OCI-LY1 (cell line): ENCODE measurements around the gene PLEKHA6.

Experiments used
- H2AFZ ChIP-seq: fragments of 200-600 bp; sonication (generic), shearing (Covaris generic); 2 replicates; pipeline ENCODE4 v1.6.0; 2014; ENCODE audit warnings: antibody characterized with exemption, mild to moderate bottlenecking, low read length
- H3F3A ChIP-seq: fragments of 200-600 bp; sonication (generic), shearing (Covaris generic); 2 replicates; pipeline ENCODE4 v1.6.0; 2014; ENCODE audit warnings: mild to moderate bottlenecking, antibody characterized with exemption, low read length, moderate library complexity; ENCODE audit not compliant: insufficient read depth
- H3K27ac ChIP-seq: fragments of 200-600 bp; sonication (generic); 2 replicates; pipeline ENCODE4 v1.5.1; 2014; ENCODE audit warnings: low read length, mixed run types, mild to moderate bottlenecking, low read depth; ENCODE audit not compliant: poor library complexity, severe bottlenecking
- H3K27me3 ChIP-seq: fragments of 200-600 bp; sonication (generic); 2 replicates; pipeline ENCODE4 v1.6.0; 2014; ENCODE audit warnings: antibody characterized with exemption, mild to moderate bottlenecking, low read length, moderate library complexity; ENCODE audit not compliant: insufficient read depth
- H3K36me3 ChIP-seq: fragments of 200-600 bp; sonication (generic); 2 replicates; pipeline ENCODE4 v1.6.1; 2014; ENCODE audit warnings: mild to moderate bottlenecking, antibody characterized with exemption, low read length, moderate library complexity, mixed read lengths; ENCODE audit not compliant: insufficient read depth
- H3K4me1 ChIP-seq: fragments of 200-600 bp; sonication (generic); 2 replicates; pipeline ENCODE4 v1.5.1; 2014; ENCODE audit warnings: mild to moderate bottlenecking, low read length, moderate library complexity; ENCODE audit not compliant: insufficient read depth, severe bottlenecking
- H3K4me2 ChIP-seq: fragments of 200-600 bp; sonication (generic), shearing (Covaris generic); 2 replicates; pipeline ENCODE4 v1.6.1; 2014; ENCODE audit warnings: low read length
- H3K4me3 ChIP-seq: fragments of 200-600 bp; sonication (generic); 2 replicates; pipeline ENCODE4 v1.5.1; 2014; ENCODE audit warnings: low read length, low read depth, mild to moderate bottlenecking, mixed read lengths; ENCODE audit not compliant: poor library complexity, severe bottlenecking
- H3K79me2 ChIP-seq: fragments of 200-600 bp; shearing (Covaris generic); 2 replicates; pipeline ENCODE4 v1.6.1; 2016; ENCODE audit warnings: mixed run types, low read length, mixed read lengths; ENCODE audit not compliant: insufficient read depth
- H3K9ac ChIP-seq: fragments of 200-600 bp; sonication (generic), shearing (Covaris generic); 2 replicates; pipeline ENCODE4 v1.6.1; 2014; ENCODE audit warnings: mild to moderate bottlenecking, low read length, mixed read lengths
- H3K9me2 ChIP-seq: fragments of 200-600 bp; sonication (generic), shearing (Covaris generic); 2 replicates; pipeline ENCODE4 v1.6.1; 2014; ENCODE audit warnings: low read depth, mild to moderate bottlenecking, low read length, mixed read lengths
- H3K9me3 ChIP-seq: fragments of 200-600 bp; shearing (Covaris generic); 2 replicates; pipeline ENCODE4 v1.6.1; 2014; ENCODE audit warnings: low read length, mixed read lengths
- H4K20me1 ChIP-seq: fragments of 200-600 bp; sonication (generic), shearing (Covaris generic); 2 replicates; pipeline ENCODE4 v1.6.0; 2016; ENCODE audit warnings: mild to moderate bottlenecking, low read length; ENCODE audit not compliant: insufficient read depth
- CTCF ChIP-seq: fragments of 200-600 bp; sonication (generic), shearing (Covaris generic); IDR thresholded peaks from 2 replicates; pipeline ENCODE4 v1.5.1; 2017; ENCODE audit warnings: mild to moderate bottlenecking, antibody characterized with exemption, low read length, moderate library complexity, mixed read lengths
- EZH2 ChIP-seq: fragments of 200-600 bp; sonication (generic), shearing (Covaris generic); IDR thresholded peaks from 2 replicates; pipeline ENCODE4 v1.8.0; 2017; ENCODE audit warnings: borderline replicate concordance, mixed run types, mild to moderate bottlenecking, antibody characterized with exemption, low read length, moderate library complexity, mixed read lengths

The PLEKHA6 gene

GRCh38 chr1:204197068-204197467 lies 162.7 kb downstream of the PLEKHA6 start:
- no peaks in the 10 kb centered on the region for H3K4me1 ChIP-seq
- no peaks in the 10 kb centered on the region for H3F3A ChIP-seq
- H4K20me1 ChIP-seq = no peaks in the 10 kb centered on the region
- no peak overlapping the region for H3K9ac ChIP-seq
- no peak overlapping the region for H3K4me3 ChIP-seq
- H3K36me3 ChIP-seq = no peaks in the 10 kb centered on the region
- no peak overlapping the region for H2AFZ ChIP-seq
- no peaks in the 10 kb centered on the region for H3K79me2 ChIP-seq
- no peaks in the 10 kb centered on the region for H3K9me2 ChIP-seq
- no peaks in the 10 kb centered on the region for H3K9me3 ChIP-seq
- no peak for TF ChIP-seq EZH2
- no peak for TF ChIP-seq CTCF
- H3K27me3 ChIP-seq = no peaks in the 10 kb centered on the region; the same call in 1 of the 2 replicates
- no peak overlapping the region for H3K27ac ChIP-seq
- no peak overlapping the region for H3K4me2 ChIP-seq

- no peaks in the 10 kb centered on the region for H3K9me2 ChIP-seq
- H3K79me2 ChIP-seq = no peaks in the 10 kb centered on the region
- no peak within 1 kb of the TSS for H3K27ac ChIP-seq
- H4K20me1 ChIP-seq = no peaks in the 10 kb centered on the region
- H3K4me1 ChIP-seq = no peaks in the 10 kb centered on the region
- H3K4me3 ChIP-seq = no peak within 1 kb of the TSS
- TF ChIP-seq EZH2 (no peak), CTCF (no peak)
- H3F3A ChIP-seq = no peaks in the 10 kb centered on the region
- no peaks in the 10 kb centered on the region for H3K9me3 ChIP-seq
- H2AFZ ChIP-seq = no peak within 1 kb of the TSS
- no peak within 1 kb of the TSS for H3K9ac ChIP-seq
- no peaks in the 10 kb centered on the region for H3K36me3 ChIP-seq
- H3K27me3 ChIP-seq = no peaks in the 10 kb centered on the region
- no peak within 1 kb of the TSS for H3K4me2 ChIP-seq
Observed at GRCh38 chr1:204196068-204196795, 163.5 kb downstream of the PLEKHA6 start, which contains the start of gene KISS1. Gene KISS1 (minus strand): TSS chr1:204196491. CDS start chr1:204192876, 3,615 bp downstream.

- no peak overlapping the region for H3K27ac ChIP-seq
- H3K9me2 ChIP-seq = no peaks in the 10 kb centered on the region
- H3K4me3 ChIP-seq = no peak overlapping the region
- no peak overlapping the region for H2AFZ ChIP-seq
- TF ChIP-seq CTCF (no peak), EZH2 (no peak)
- H3K9me3 ChIP-seq = no peaks in the 10 kb centered on the region
- no peaks in the 10 kb centered on the region for H3K36me3 ChIP-seq
- no peaks in the 10 kb centered on the region for H4K20me1 ChIP-seq
- no peaks in the 10 kb centered on the region for H3K79me2 ChIP-seq
- H3K4me2 ChIP-seq = no peak overlapping the region
- no peaks in the 10 kb centered on the region for H3F3A ChIP-seq
- H3K27me3 ChIP-seq = no peaks in the 10 kb centered on the region
- H3K9ac ChIP-seq = no peak overlapping the region
- H3K4me1 ChIP-seq = no peaks in the 10 kb centered on the region
Observed at GRCh38 chr1:204194771-204195170, 165.0 kb downstream of the PLEKHA6 start.
